Smooth muscle cell (in vitro differentiated cells): ENCODE data around the gene B4GALT2. TPM values are rescaled to one million over a fixed set of nuclear protein-coding genes. Genes with fewer than 3 reads are reported as not detected.
A peak's percentile ranks its signal among the peaks of the same experiment; 100 is the strongest.

Source experiments
- DNase-seq: peaks from one replicate; lab custom pipeline; 2025; ENCODE audit not compliant: unreplicated experiment; lab: John Stamatoyannopoulos, UW
- H2AFZ ChIP-seq: fragments of 200-600 bp; sonication (generic); 2 replicates; pipeline ENCODE4 v1.6.0; 2016; ENCODE audit warnings: antibody characterized with exemption, low read depth, mild to moderate bottlenecking
- H3F3A ChIP-seq: fragments of 200-600 bp; sonication (generic); 2 replicates; pipeline ENCODE4 v1.6.0; 2017; ENCODE audit warnings: antibody characterized with exemption, low read depth
- H3K27ac ChIP-seq: fragments of 200-600 bp; sonication (generic); 2 replicates; pipeline ENCODE4 v1.5.1; 2016; ENCODE audit warnings: low read depth, mild to moderate bottlenecking
- H3K27me3 ChIP-seq: fragments of 200-600 bp; sonication (generic); 2 replicates; pipeline ENCODE4 v1.6.1; 2016; ENCODE audit warnings: low read depth, mild to moderate bottlenecking
- H3K36me3 ChIP-seq: fragments of 200-600 bp; sonication (generic); 2 replicates; pipeline ENCODE4 v1.5.1; 2016; ENCODE audit warnings: low read depth
- H3K4me1 ChIP-seq: fragments of 200-600 bp; sonication (generic); 2 replicates; pipeline ENCODE4 v1.5.1; 2016; ENCODE audit warnings: low read depth
- H3K4me2 ChIP-seq: fragments of 200-600 bp; sonication (generic); 2 replicates; pipeline ENCODE4 v1.6.0; 2016; ENCODE audit warnings: mild to moderate bottlenecking
- H3K4me3 ChIP-seq: fragments of 200-600 bp; sonication (generic); 2 replicates; pipeline ENCODE4 v1.5.1; 2016; ENCODE audit warnings: mild to moderate bottlenecking
- H3K79me2 ChIP-seq: fragments of 200-600 bp; sonication (generic); 2 replicates; pipeline ENCODE4 v1.6.0; 2016; ENCODE audit warnings: low read depth, mild to moderate bottlenecking
- H3K9ac ChIP-seq: fragments of 200-600 bp; sonication (generic); 2 replicates; pipeline ENCODE4 v1.6.0; 2016; ENCODE audit warnings: low read depth
- H3K9me3 ChIP-seq: fragments of 200-600 bp; sonication (generic); replicated peaks from 2 replicates; pipeline ENCODE4 v1.5.1; 2016; ENCODE audit warnings: low read depth
- H4K20me1 ChIP-seq: fragments of 200-600 bp; sonication (generic); 2 replicates; pipeline ENCODE4 v1.6.0; 2016; ENCODE audit warnings: low read depth
- CTCF ChIP-seq: fragments of 200-600 bp; sonication (generic); IDR thresholded peaks from 2 replicates; pipeline ENCODE4 v1.5.1; 2017; ENCODE audit warnings: borderline replicate concordance, mild to moderate bottlenecking, antibody characterized with exemption; ENCODE audit not compliant: insufficient read depth, poor library complexity, severe bottlenecking
- WGBS: methylation state at CpG from one replicate; pipeline ENCODE4 v1.1.7; 2016; ENCODE audit warnings: low lambda C conversion rate; 5-methylcytosine and 5-hydroxymethylcytosine counted together
- polyA plus RNA-seq: library from polyadenylated mRNA; unstranded; fragments of >200 nt; fragmentation: Nextera tagmentation; extraction: Ambion mirVana; gene quantifications from 2 replicates; pipeline ENCODE4 v1.2.1, GENCODE V29; 2016
- total RNA-seq: library from RNA; depleted of rRNA; stranded (reverse); fragments of >200 nt; gene quantifications from 2 replicates; pipeline ENCODE4 v1.2.3, GENCODE V29; 2014

The B4GALT2 gene
- total and polyA plus RNA-seq, 2 experiments from 2014 or later = 52.4 to 135 TPM

DNA sequence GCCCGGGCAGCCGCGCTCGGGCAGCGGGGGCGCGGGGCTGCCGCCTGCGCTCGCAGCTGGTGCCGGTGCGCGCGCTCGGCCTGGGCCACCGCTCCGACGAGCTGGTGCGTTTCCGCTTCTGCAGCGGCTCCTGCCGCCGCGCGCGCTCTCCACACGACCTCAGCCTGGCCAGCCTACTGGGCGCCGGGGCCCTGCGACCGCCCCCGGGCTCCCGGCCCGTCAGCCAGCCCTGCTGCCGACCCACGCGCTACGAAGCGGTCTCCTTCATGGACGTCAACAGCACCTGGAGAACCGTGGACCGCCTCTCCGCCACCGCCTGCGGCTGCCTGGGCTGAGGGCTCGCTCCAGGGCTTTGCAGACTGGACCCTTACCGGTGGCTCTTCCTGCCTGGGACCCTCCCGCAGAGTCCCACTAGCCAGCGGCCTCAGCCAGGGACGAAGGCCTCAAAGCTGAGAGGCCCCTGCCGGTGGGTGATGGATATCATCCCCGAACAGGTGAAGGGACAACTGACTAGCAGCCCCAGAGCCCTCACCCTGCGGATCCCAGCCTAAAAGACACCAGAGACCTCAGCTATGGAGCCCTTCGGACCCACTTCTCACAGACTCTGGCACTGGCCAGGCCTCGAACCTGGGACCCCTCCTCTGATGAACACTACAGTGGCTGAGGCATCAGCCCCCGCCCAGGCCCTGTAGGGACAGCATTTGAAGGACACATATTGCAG lies 42.4 kb upstream of the B4GALT2 start:
- Histone ChIP-seq H3K36me3 (no peaks in the 10 kb centered on the region), H3K9me3 (no peaks in the 10 kb centered on the region), H3K9ac (no peak overlapping the region), H2AFZ (no peak overlapping the region), H3K4me1 (no peaks in the 10 kb centered on the region), H3K4me2 (peak overlapping the region; percentile 87), H3K4me3 (peak overlapping the region; percentile 42), H4K20me1 (no peaks in the 10 kb centered on the region), H3K27me3 (peaks cover 25% of the 10 kb centered on the region), H3K27ac (no peak overlapping the region), H3F3A (no peaks in the 10 kb centered on the region), H3K79me2 (no peaks in the 10 kb centered on the region)
- DNase-seq = no peak
- no peak for TF ChIP-seq CTCF
- 21% methylated on average over 26 of the region's 56 CpGs for WGBS

DNA sequence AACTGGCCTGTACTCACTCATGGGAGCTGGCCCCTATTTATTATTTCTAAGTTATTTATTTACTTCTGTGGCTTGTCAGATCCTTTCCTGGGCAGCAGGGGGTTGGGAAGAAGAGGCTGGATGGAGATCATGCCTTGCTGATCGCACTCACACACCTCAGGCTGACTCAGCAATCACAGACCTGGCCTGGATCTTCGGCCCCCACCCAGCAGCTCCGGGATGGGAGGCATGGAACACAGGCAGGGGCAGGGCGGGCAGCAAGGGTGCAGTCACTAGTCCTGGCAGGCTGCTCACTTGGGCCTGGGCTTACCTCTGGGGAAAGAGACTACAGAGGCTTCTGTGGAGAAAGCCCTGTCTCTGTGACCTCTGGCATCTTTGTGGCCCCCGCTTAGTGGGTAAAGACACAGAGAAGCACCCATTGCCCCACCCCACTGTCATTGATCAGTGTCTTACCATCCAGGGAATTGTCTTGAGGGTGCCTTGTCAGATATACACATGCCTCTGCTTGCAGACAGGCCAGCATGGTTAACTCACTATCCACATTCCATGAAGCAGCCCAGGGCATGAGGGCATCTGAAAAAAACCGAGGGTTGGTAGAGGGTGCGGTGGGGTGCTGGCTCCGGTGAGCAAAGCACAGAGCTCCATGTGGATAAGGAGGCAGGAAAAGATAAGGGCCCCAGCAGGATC lies 41.7 kb upstream of the B4GALT2 start:
- 94% methylated on average over 8 of the region's 8 CpGs for WGBS
- no peaks in the 10 kb centered on the region for H3F3A ChIP-seq
- no peak overlapping the region for H3K9ac ChIP-seq

GRCh38 chr1:43938383-43938782 lies 40.6 kb upstream of the B4GALT2 start:
- 84% methylated on average over 10 of the region's 10 CpGs for WGBS
- no peaks in the 10 kb centered on the region for H3K79me2 ChIP-seq
- H3K27me3 ChIP-seq = peaks cover 25% of the 10 kb centered on the region
- DNase-seq = no peak
- H3K27ac ChIP-seq = no peak overlapping the region
- no peaks in the 10 kb centered on the region for H3F3A ChIP-seq
- H3K36me3 ChIP-seq = no peaks in the 10 kb centered on the region
- TF ChIP-seq CTCF = no peak
- H4K20me1 ChIP-seq = no peaks in the 10 kb centered on the region
- H3K9ac ChIP-seq = no peak overlapping the region
- no peak overlapping the region for H2AFZ ChIP-seq
- no peaks in the 10 kb centered on the region for H3K4me1 ChIP-seq
- no peak overlapping the region for H3K4me3 ChIP-seq
- H3K4me2 ChIP-seq = no peak overlapping the region
- no peaks in the 10 kb centered on the region for H3K9me3 ChIP-seq

More for the DNA sequence above, 41.7 kb upstream of the B4GALT2 start:
- no peak overlapping the region for H2AFZ ChIP-seq
- H3K9me3 ChIP-seq = no peaks in the 10 kb centered on the region
- H3K4me2 ChIP-seq = no peak overlapping the region
- no peaks in the 10 kb centered on the region for H4K20me1 ChIP-seq
- H3K27me3 ChIP-seq = peaks cover 25% of the 10 kb centered on the region
- no peaks in the 10 kb centered on the region for H3K4me1 ChIP-seq
- no peak overlapping the region for H3K4me3 ChIP-seq
- H3K27ac ChIP-seq = no peak overlapping the region
- no peak for TF ChIP-seq CTCF
- no peaks in the 10 kb centered on the region for H3K79me2 ChIP-seq
- H3K36me3 ChIP-seq = no peaks in the 10 kb centered on the region
- DNase-seq = no peak
